Endothelial cell of umbilical vein (primary cell): ENCODE data around the gene CKAP2.
"Not testable (repeated sequence)": the region's sequence is repeated elsewhere in the genome, so short reads cannot be mapped to it uniquely, and the experiment has no call there.

Experiments used
- EZH2 ChIP-seq: IDR thresholded peaks from 2 replicates; pipeline ENCODE4 v1.6.1; 2012; ENCODE audit warnings: borderline replicate concordance, low read depth, mild to moderate bottlenecking, moderate library complexity, low read length, inconsistent platforms; ENCODE audit not compliant: severe bottlenecking
- MAX ChIP-seq: IDR thresholded peaks from 2 replicates; pipeline ENCODE4 v1.6.1; 2011; ENCODE audit not compliant: insufficient read depth, insufficient read length

GRCh38 chr13:52505843-52506242 is 50.6 kb downstream of the CKAP2 start:
- not testable (repeated sequence) for TF ChIP-seq MAX, EZH2
